Urinary bladder (tissue), 4 donors: ENCODE data around the gene HMCN1. TPM values are rescaled to one million over a fixed set of nuclear protein-coding genes. Genes with fewer than 3 reads are reported as not detected.
"Not testable (repeated sequence)": the region's sequence is repeated elsewhere in the genome, so short reads cannot be mapped to it uniquely, and the experiment has no call there.

Experiments
- DNase-seq: peaks from one replicate; pipeline ENCODE4 v3.0.0-alpha.2; 2015; ENCODE audit errors: extremely low spot score
- H3K27ac ChIP-seq: one replicate; pipeline ENCODE4 v1.5.1; 2013; ENCODE audit warnings: low read depth, mild to moderate bottlenecking, moderate library complexity
- H3K36me3 ChIP-seq: one replicate; pipeline ENCODE4 v1.6.1; 2013; ENCODE audit warnings: mild to moderate bottlenecking, moderate library complexity; ENCODE audit not compliant: insufficient read depth
- H3K4me1 ChIP-seq: one replicate; pipeline ENCODE4 v1.6.1; 2013; ENCODE audit warnings: mild to moderate bottlenecking, moderate library complexity; ENCODE audit not compliant: insufficient read depth
- H3K4me3 ChIP-seq: one replicate; pipeline ENCODE4 v1.5.1; 2013; ENCODE audit warnings: low read depth, low read length
- WGBS: extraction: QIAGEN DNeasy Blood & Tissue Kit; methylation state at CpG from one replicate; pipeline ENCODE4 v1.1.7; 2013; 5-methylcytosine and 5-hydroxymethylcytosine counted together
- polyA plus RNA-seq: library from polyadenylated mRNA; stranded (reverse); fragments of 200-250 nt; gene quantifications from one replicate; pipeline ENCODE4 v1.2.3, GENCODE V29; 2013
- total RNA-seq: library from RNA; depleted of rRNA; stranded (reverse); fragments of >200 nt; gene quantifications from one replicate; pipeline ENCODE4 v1.2.3, GENCODE V29; 2014
- donor health status: healthy with polysubstance abuse.
- donor health status: healthy.

Gene HMCN1
- total and polyA plus RNA-seq, 2 donors: 2.5 to 36.9 TPM

DNA sequence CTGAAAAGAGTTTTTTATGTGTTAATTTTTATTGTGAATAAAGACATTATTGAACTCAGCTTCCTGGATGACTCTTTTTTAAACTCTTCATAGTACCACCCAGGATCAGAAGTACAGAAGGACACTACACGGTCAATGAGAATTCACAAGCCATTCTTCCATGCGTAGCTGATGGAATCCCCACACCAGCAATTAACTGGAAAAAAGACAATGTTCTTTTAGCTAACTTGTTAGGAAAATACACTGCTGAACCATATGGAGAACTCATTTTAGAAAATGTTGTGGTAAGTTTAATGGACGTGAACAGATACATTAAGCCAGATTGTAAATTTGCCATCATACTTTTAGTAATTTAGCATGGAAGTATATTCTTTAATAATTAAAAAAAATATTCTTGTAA is 391.3 kb downstream of the HMCN1 start:
- H3K4me3 ChIP-seq: no peak overlapping the region
- no peaks in the 10 kb centered on the region for H3K36me3 ChIP-seq
- H3K4me1 ChIP-seq: no peaks in the 10 kb centered on the region
- H3K27ac ChIP-seq: no peak overlapping the region
- 88% methylated on average over 3 of the region's 3 CpGs for WGBS
- no peak for DNase-seq

DNA sequence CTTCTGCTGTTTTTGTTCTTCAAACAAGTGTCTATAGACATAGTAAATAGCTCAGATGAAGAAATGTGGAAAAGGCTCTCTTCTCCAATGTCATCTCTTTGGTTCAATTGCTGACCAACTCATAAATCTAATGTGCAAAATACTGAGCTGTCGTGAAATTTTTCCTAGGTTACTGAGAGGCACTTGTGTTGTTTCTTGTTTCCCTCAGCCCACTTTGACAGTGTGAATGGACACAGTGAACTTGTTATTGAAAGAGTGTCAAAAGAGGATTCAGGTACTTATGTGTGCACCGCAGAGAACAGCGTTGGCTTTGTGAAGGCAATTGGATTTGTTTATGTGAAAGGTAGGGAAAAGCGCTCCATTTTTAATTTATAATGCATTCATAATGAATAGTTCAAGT is 395.6 kb downstream of the HMCN1 start:
- H3K36me3 ChIP-seq: no peaks in the 10 kb centered on the region
- 83% methylated on average over 4 of the region's 4 CpGs for WGBS
- H3K4me3 ChIP-seq: no peak overlapping the region
- no peak for DNase-seq
- no peaks in the 10 kb centered on the region for H3K4me1 ChIP-seq
- no peak overlapping the region for H3K27ac ChIP-seq

DNA sequence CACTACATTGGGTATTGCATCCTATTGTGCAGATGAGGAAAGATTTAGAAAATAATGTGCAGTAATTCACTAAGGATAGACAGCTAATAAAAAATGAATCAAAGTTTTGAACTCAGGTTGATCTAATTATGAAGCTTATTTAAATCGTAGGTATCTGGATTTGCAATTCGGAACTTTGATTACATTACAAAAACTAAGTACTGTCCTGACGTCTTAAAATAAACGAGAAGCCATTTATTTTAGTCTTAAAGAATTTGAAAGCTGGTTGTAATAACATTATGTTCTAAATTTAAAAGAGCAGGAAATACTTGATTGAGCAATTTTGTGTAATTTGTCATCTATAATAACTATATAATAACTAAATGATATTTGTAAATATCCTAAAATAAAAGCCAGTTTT is 404.9 kb downstream of the HMCN1 start:
- Histone ChIP-seq H3K4me1 (no peaks in the 10 kb centered on the region), H3K36me3 (no peaks in the 10 kb centered on the region), H3K27ac (no peak overlapping the region), H3K4me3 (no peak overlapping the region)
- WGBS: 52% methylated on average over 4 of the region's 4 CpGs
- no peak for DNase-seq

DNA sequence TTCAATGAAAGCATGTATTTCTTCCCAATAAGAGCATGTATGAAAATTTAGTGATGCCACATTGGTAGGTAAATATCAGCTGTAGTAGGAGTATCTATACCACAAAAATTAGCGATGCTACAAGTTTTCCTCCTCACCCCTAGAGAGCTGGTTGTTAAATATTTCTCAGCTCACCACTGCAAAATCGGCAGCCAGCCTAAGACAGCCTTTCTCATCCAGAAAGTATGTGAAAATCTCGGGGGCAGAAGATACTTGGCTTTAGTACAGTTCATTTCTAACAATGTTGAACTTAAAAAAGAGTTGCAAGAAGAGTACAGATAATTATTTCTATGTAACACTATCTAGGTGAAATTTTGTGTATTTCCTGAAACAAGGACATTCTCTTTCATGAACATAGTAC is 405.5 kb downstream of the HMCN1 start:
- H3K36me3 ChIP-seq: no peaks in the 10 kb centered on the region
- H3K4me1 ChIP-seq: no peaks in the 10 kb centered on the region
- WGBS: 41% methylated on average over 3 of the region's 3 CpGs
- no peak for DNase-seq
- H3K27ac ChIP-seq: no peak overlapping the region
- H3K4me3 ChIP-seq: no peak overlapping the region

DNA sequence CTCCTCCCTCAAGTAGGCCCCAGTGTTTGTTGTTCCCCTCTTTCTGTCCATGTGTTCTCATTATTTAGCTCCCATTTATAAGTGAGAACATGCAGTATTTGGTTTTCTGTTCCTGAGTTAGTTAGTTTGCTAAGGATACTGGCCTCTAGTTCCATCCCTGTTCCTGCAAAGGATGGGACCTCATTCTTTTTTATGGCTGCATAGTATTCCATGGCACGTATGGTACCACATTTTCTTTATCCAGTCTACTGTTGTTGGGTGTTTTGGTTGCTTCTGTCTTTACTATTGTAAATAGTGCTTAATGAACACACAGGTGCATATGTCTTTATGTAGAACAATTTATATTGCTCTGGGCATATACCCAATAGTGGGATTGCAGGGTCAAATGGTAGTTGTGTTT is 408.0 kb downstream of the HMCN1 start:
- H3K27ac ChIP-seq: no peak overlapping the region
- no peak overlapping the region for H3K4me3 ChIP-seq
- no peaks in the 10 kb centered on the region for H3K4me1 ChIP-seq
- WGBS: 99% methylated on average over 1 of the region's 1 CpG
- no peaks in the 10 kb centered on the region for H3K36me3 ChIP-seq
- no peak for DNase-seq

DNA sequence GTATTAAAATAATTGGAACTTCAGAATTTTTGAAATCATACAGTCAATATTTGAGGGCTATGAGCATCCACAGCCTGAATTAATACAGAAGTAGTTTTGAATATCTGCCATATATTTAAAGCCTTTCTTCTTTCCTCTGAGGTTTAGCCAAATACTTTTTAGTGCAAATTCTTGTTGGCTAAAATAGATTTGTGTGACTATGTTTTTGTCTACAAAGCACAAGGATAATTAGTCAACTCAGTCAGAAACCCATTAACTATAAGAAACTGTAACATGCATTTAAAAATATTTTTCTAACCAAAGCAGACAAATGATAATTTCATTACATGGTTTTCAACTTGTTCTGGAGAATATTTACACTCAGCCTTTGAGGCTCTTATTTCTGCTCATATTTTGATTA is 408.7 kb downstream of the HMCN1 start:
- H3K27ac ChIP-seq: no peak overlapping the region
- H3K4me1 ChIP-seq: no peaks in the 10 kb centered on the region
- no peak overlapping the region for H3K4me3 ChIP-seq
- no peaks in the 10 kb centered on the region for H3K36me3 ChIP-seq
- no peak for DNase-seq

DNA sequence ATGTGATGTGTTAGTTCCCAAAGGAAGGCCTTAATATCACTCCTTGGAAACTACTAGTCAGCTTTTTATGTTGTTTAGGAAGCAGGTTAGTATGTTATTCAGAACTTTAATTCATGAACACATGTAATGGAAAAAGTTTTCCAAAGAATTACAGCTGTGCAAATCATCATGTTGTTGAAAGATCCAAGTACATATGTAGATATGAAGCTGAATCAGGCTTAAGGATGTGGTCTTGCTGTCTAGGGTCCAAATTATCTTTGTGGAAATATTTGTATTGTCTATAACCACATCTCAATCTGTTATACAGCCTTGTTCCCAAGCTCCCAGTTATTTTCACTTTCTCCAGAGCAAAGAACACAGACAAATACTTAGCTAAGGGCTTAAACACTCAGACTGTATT is 409.3 kb downstream of the HMCN1 start:
- Histone ChIP-seq H3K27ac (no peak overlapping the region), H3K4me3 (no peak overlapping the region), H3K4me1 (no peaks in the 10 kb centered on the region), H3K36me3 (no peaks in the 10 kb centered on the region)
- no peak for DNase-seq

DNA sequence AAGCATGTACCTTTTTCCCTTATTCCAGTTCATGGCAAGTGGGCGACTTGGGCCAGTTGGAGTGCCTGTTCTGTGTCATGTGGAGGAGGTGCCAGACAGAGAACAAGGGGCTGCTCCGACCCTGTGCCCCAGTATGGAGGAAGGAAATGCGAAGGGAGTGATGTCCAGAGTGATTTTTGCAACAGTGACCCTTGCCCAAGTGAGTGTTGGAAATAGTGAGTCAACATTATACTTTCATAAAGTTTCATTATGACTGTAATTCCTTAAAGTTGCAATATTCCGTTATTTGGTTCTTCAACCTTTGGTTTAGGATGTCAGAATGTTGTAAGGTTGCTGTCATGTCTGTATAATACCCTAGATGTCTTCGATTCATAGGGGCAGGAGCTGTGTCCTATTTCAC is 410.3 kb downstream of the HMCN1 start:
- H3K36me3 ChIP-seq: no peaks in the 10 kb centered on the region
- H3K27ac ChIP-seq: no peak overlapping the region
- no peaks in the 10 kb centered on the region for H3K4me1 ChIP-seq
- no peak overlapping the region for H3K4me3 ChIP-seq
- DNase-seq: no peak
- WGBS: 86% methylated on average over 5 of the region's 5 CpGs

DNA sequence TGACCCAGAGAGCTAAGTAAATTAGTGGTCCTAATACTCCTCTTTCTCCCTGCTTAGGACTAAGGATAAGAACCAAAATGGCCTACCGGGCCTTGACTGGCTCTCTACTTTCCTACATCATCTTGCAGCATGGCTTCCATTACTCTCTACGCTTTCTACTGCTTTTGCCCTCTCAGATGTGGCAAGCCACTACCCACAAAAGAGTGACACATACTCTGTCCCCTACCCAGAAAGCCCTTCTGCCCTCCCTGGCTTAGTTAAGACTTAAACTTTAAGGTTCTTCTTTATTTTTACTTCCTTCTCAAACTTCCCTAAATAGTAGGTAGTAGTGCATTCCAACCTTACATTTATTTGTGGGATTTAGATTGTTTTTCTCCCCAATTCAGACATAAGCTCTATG is 412.8 kb downstream of the HMCN1 start:
- Histone ChIP-seq H3K4me1 (no peaks in the 10 kb centered on the region), H3K27ac (no peak overlapping the region), H3K36me3 (no peaks in the 10 kb centered on the region), H3K4me3 (no peak overlapping the region)
- 91% methylated on average over 2 of the region's 2 CpGs for WGBS
- DNase-seq: no peak

DNA sequence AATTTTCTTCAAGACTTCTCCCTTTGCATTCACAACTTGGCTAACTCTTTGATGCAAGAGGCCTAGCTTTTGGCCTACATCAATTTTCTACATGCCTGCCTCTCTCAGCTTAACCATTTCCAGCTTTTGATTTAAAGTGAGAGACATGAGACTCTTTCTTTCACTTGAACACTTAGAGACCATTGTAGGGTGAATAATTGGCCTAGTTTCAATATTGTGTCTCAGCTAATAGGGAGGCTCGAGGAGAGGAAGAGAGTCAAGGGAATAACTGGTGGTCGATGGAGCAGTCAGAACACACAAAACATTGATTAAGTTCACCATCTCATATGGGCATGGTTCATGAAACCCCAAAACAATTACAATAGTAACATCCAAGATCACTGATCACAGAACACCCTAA is 415.4 kb downstream of the HMCN1 start:
- Histone ChIP-seq H3K4me1 (no peaks in the 10 kb centered on the region), H3K36me3 (no peaks in the 10 kb centered on the region), H3K27ac (no peak overlapping the region), H3K4me3 (no peak overlapping the region)
- WGBS: 87% methylated on average over 2 of the region's 2 CpGs
- DNase-seq: no peak

DNA sequence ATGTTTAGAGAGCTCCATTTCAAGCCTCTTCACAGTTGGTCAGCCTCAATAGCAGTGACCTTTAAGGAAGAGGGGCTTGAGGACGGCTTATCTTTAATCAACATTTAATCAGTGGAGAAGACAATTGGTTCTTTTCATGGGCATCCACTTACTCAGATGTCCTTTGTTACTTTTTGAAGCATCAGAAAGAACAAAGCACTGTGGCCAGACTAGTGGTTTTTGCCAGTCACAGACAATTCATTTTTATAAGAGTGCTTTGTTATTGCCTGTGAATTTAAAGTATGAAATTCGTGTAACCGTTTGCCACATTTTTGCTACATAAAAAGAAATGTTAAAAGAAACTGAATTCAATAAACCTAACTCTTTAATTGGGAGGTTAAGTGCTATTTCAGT is 418.0 kb downstream of the HMCN1 start:
- no peak overlapping the region for H3K4me3 ChIP-seq
- WGBS: 51% methylated on average over 3 of the region's 3 CpGs
- DNase-seq: no peak
- no peaks in the 10 kb centered on the region for H3K36me3 ChIP-seq
- no peak overlapping the region for H3K27ac ChIP-seq
- no peaks in the 10 kb centered on the region for H3K4me1 ChIP-seq

DNA sequence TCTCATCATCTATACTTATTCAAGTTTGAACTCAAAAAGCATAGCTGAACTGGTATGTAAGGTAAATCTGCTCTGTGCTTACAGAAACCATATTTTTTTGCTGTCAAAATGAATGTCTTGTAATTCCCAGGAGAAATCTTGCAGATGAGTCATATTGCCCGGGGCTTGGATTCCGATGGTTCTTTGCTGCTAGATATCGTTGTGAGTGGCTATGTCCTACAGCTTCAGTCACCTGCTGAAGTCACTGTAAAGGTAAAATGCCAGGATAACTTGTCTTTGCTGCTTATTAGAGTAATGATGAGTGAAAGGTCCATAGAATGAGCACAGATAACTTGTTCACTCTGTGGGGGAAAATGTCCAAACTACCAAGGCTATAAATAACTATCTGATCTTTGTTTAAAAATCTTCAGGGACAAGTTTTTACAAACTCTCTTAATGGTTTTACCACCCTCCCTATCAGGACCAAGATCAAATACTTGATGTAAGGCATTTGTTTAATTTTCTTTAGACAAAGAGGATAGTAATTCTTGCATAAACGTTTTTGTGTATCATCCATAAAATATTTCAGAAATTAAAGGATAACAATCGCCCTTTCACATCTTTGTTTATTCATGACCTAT is 418.5 kb downstream of the HMCN1 start:
- WGBS: 26% methylated on average over 5 of the region's 5 CpGs
- H3K36me3 ChIP-seq: no peaks in the 10 kb centered on the region
- no peak for DNase-seq
- no peak overlapping the region for H3K27ac ChIP-seq
- no peaks in the 10 kb centered on the region for H3K4me1 ChIP-seq
- H3K4me3 ChIP-seq: no peak overlapping the region

DNA sequence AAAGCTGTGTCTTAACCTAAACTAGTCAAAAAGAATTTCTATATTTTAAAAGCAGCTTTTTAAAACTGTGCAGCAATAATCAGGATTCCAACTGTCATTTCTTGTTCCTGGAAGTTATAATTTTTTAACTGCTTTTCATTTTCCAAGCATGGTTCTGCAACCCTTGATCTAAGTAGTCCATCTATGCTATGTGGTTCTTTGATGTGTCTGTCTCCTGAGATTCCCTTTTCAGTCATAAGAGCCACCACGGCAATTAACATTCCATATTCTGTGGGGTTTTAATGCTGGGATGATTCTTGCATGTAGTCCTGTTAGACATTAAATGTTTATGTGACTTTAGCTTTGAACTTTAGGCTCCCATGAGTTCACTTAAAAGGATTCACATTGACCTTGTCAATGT is 420.5 kb downstream of the HMCN1 start:
- Histone ChIP-seq H3K27ac (no peak overlapping the region), H3K36me3 (no peaks in the 10 kb centered on the region), H3K4me1 (no peaks in the 10 kb centered on the region), H3K4me3 (no peak overlapping the region)
- 53% methylated on average over 1 of the region's 1 CpG for WGBS
- no peak for DNase-seq

DNA sequence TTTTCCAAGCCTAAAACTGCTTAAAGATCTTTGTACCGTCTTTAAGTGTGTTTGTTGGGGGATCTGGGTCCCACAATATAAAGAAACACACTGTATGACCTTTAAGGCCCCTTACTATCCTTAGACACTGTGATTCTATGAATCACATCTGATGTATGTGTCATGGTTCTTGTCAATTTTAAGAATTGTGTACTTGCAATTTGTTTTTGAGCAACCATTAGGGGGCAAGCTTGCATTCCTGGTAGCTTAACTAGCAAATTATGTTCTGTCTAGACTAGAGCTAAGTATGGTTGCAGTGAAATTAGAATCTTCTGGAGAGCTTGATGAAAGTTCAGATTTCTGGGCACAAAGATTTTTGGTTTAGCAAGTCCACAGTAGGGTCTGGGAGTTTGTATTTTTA is 421.4 kb downstream of the HMCN1 start:
- Histone ChIP-seq H3K36me3 (no peaks in the 10 kb centered on the region), H3K4me1 (no peaks in the 10 kb centered on the region), H3K4me3 (no peak overlapping the region), H3K27ac (no peak overlapping the region)
- 84% methylated on average over 1 of the region's 1 CpG for WGBS
- DNase-seq: no peak

DNA sequence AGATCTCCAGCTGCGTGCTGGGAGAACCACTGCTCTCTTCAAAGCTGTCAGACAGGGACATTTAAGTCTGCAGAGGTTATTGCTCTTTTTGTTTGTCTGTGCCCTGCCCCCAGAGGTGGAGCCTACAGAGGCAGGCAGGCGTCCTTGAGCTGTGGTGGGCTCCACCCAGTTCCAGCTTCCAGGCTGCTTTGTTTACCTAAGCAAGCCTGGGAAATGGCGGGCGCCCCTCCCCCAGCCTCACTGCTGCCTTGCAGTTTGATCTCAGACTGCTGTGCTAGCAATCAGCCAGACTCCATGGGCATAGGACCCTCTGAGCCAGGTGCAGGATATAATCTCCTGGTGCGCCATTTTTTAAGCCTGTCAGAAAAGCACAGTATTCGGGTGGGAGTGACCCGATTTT is 428.7 kb downstream of the HMCN1 start:
- not testable (repeated sequence) for H3K4me1 ChIP-seq, DNase-seq, H3K4me3 ChIP-seq, H3K27ac ChIP-seq, H3K36me3 ChIP-seq
- WGBS: 92% methylated on average over 7 of the region's 7 CpGs
